NB4 (cell line): Measurements from ENCODE around the gene IGF2BP3.
"Not testable (repeated sequence)": the region's sequence is repeated elsewhere in the genome, so short reads cannot be mapped to it uniquely, and the experiment has no call there.

Source experiments
- DNase-seq: peaks from one replicate; pipeline ENCODE4 v3.0.0; 2010; ENCODE audit warnings: low read depth
- H3K4me3 ChIP-seq: one replicate; pipeline ENCODE4 v1.5.1; 2011; ENCODE audit warnings: mild to moderate bottlenecking, low read depth, low read length, moderate library complexity
- CTCF ChIP-seq: IDR thresholded peaks from one replicate; pipeline ENCODE4 v1.5.1; 2012; ENCODE audit warnings: low read depth, low read length
- MYC ChIP-seq: IDR thresholded peaks from 2 replicates; pipeline ENCODE4 v1.6.1; 2011; ENCODE audit warnings: low read depth, low read length
- POLR2A ChIP-seq: IDR thresholded peaks from 2 replicates; pipeline ENCODE4 v1.6.1; 2011; ENCODE audit warnings: mild to moderate bottlenecking; ENCODE audit not compliant: insufficient read length; ENCODE audit errors: extremely low read depth
- TF ChIP-seq, protein P1 (sequence below): IDR thresholded peaks from 2 replicates; pipeline ENCODE4 v1.6.1; 2011; ENCODE audit warnings: low read depth, low read length

IGF2BP3 gene

GRCh38 chr7:23333671-23334246 is 136.5 kb downstream of the IGF2BP3 start:
- TF ChIP-seq CTCF (no peak), POLR2A (no peak), MYC (no peak)
- TF ChIP-seq, protein P1, sequence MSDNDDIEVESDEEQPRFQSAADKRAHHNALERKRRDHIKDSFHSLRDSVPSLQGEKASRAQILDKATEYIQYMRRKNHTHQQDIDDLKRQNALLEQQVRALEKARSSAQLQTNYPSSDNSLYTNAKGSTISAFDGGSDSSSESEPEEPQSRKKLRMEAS, result no peak
- DNase-seq, result no peak

GRCh38 chr7:23332910-23333612 is 137.2 kb downstream of the IGF2BP3 start:
- TF ChIP-seq CTCF (no peak), POLR2A (no peak), MYC (no peak)
- TF ChIP-seq, protein P1, result no peak
- H3K4me3 ChIP-seq, result no peak overlapping the region
- DNase-seq, result no peak

More at GRCh38 chr7:23333671-23334246, 136.5 kb downstream of the IGF2BP3 start:
- no peak overlapping the region for H3K4me3 ChIP-seq

- DNase-seq, result no peak
- TF ChIP-seq, protein P1, result no peak
- H3K4me3 ChIP-seq, result no peak overlapping the region
Observed at GRCh38 chr7:23332193-23332592, 138.1 kb downstream of the IGF2BP3 start.

- TF ChIP-seq POLR2A, result no peak
- no peak for TF ChIP-seq CTCF
- TF ChIP-seq MYC, result no peak
- TF ChIP-seq, protein P1, result no peak
- no peak overlapping the region for H3K4me3 ChIP-seq
- DNase-seq, result no peak
Observed at GRCh38 chr7:23331132-23331531, 139.2 kb downstream of the IGF2BP3 start.

DNA sequence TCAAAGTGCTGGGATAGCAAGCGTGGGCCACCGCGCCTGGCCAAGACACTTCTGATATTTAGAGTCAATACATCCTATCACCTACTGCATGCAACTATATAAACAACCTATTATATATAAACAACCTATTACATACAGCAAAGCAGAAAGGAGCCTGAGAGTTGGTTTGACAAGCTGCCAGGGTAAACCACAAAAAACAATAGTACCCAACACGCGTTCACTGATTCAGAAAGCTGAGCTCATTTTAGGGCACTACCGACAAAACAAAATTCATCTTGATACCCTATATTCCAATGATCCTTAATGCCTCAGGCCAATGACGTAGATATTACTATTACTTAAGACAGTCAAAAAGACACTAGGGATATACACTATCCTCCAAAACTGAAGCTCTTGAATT is 154.9 kb downstream of the IGF2BP3 start:
- DNase-seq, result no peak
- TF ChIP-seq POLR2A, result no peak
- TF ChIP-seq MYC, result no peak
- TF ChIP-seq CTCF, result no peak
- TF ChIP-seq, protein P1, result no peak

DNA sequence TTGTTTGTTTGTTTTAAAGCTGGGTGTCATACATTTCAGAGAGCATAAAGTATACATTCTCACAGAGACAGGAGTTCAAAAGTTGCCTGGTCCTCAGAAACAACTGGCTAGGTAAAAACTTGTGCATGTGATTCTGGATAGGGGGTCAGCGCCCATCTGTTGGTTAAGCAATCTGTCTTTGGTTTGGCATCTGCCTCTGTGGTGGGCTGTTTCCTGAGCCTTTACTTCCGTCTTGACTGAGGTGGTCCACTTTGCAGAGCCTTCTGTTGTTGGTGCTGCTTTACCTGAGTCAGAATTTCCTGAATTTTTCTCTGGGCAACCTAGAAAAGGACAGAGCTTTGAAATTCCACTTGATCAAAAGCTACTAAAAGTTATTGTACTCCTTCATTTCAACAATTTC is 158.2 kb downstream of the IGF2BP3 start:
- not testable (repeated sequence) for H3K4me3 ChIP-seq

More for the DNA sequence above, 154.9 kb downstream of the IGF2BP3 start:
- no peak overlapping the region for H3K4me3 ChIP-seq

GRCh38 chr7:23308754-23309153 is 161.5 kb downstream of the IGF2BP3 start:
- no peak overlapping the region for H3K4me3 ChIP-seq
- no peak for DNase-seq
- TF ChIP-seq CTCF (no peak), POLR2A (no peak), MYC (no peak)
- TF ChIP-seq, protein P1, result no peak

More for the DNA sequence above, 158.2 kb downstream of the IGF2BP3 start:
- not testable (repeated sequence) for DNase-seq
